NCI-H2107 (cell line): ENCODE results near the gene SNAP91.

Source experiments
- DNase-seq: peaks from one replicate; lab custom pipeline; 2025; lab: John Stamatoyannopoulos, UW

Gene SNAP91

DNA sequence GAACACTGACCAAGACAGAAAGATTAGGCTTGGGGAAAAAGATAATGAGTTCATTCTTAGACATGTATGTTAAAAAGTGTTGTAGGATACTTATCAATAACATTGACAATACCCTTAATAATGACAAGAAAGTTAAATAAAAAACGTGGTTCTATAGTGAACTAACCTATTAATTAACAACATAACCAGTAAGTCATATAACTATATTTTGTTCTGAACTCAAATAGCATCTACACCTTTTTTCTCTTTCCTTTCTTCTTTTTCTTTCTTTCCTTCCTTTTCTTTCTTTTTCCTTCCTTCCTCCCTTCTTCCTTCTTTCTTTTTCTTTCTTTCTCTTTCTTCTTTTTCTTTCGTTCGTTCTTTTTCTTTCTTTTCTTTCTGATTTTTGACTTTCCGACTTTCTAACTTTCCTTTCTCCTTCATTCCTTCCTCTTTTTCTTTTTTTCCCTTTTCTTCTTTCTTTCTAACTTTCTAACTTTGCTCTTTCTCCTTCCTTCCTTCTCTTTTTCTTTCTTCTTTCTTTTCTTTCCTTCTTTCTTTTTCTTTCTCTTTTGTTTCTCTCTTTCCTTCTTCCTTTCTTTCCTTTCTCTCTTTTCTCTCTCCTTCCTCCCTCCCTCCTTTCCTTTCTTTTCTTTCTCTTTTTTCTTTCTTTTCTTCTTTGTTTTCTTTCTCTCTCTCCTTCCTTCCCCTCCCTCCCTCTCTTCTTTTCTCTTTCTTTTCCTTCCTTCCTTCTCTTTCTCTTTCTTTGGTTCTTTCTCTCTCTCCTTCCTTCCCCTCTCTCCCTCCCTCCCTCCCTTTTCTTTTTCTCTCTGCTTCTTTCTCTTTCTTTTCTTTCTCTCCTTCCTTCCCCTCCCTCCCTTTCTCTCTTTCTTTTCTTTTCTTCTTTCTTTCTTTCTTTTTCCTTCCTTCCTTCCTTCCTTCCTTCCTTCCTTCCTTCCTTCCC, 172.0 kb downstream of the SNAP91 start:
- no peak for DNase-seq

DNA sequence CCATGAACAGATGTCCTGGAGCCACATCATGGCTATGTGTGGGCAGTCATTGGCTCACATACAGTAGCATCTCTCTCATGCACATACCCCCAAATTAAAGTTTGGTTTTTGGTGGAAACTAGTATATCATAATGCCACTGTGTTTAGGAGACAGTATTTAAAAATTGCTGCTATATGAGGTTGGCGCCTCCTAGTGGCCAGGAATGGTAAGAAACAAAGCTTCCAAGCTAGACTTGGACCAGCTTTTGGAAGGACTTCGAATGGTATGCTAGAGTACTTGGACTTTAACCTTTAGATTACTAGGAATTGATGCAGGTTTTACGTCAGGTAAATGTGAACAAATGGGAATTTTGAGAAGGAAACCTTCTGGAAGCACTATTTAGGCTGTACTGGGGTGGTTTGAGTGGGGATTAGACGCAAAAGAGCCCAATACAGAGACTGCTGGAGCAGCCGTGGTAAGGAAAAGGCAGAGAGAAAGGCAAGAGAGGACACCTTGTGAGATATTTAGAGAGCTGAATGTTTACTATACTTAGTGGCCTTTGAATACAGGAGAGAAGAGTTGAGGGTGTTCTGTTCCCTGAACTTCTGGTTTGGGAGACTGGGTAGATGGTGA, 172.8 kb downstream of the SNAP91 start:
- DNase-seq: no peak

DNA sequence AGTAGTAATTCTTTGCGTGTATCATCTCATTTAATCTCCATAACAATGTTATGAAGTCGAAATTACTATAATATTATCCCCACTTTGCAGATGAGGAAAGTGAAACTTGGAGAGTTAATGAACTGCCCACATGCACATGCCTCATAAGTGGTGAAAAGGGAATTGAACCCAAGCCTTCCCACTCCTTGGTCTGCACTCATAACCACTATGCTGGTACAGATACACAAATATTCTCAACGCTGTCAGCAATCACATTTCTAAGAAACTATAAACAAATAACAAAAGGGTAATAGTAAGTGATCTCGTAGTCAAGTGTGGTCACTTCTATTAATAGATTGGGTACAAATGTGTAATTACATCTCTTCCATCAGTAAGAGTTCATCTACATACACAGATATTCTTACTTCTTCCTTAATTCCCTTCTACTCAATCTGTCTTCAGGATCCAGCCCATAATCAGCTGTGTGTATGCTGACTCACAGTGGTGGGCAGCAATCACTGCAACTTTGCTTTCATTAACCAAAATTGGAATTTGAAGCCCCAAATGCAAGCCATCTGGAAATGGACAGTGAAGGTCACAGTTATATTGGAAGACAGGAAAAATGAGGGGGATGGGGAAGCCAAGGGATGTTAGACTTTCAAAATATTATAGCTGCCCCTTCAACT, 190.0 kb downstream of the SNAP91 start:
- no peak for DNase-seq

DNA sequence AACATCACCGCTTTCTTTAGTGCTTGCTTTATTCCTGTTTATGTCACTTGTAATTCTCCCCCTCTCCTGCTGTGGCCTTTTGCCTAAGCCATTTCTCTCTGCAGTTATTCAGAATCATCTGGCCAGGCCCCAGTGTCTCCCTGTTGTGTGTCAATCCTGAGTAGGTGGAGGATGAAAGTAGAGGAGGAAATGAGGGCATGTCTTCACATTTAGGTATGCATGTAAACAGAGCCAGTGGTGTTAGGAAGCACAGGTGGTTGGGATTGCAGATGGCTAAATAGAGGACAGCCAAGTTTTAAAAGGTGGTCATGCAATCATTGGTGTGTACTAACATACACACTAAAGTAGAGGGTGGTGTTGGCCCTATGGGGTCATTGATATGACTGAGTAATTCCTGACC, 191.4 kb downstream of the SNAP91 start:
- no peak for DNase-seq

DNA sequence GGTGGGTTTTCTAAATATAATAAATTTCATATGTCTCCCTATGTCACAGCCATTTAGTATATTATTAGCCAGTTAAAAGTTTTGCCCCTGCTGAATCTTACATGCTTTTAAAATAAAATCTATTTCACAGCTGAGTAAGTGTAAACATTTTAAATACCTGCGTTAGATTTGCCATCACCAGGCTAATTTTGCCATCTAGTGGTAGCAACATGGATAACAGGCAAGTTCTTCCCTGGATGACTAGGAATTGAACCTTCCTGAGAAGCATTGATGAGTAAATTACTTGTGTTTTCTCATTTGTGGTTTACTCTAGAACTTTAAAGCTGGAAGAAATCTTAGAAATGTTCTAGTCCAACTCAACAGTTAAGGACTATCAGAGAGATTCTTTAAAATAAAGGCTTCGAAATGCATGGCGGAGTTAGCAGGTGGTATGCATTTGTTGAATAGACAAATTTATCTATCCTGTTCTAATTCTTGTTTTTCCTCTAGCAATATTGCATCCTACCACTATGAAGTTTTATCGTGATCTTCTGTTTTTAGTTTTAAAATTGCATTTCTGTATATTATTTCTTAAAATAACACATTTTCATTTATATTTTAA, 193.9 kb downstream of the SNAP91 start:
- peak; percentile 15 for DNase-seq

DNA sequence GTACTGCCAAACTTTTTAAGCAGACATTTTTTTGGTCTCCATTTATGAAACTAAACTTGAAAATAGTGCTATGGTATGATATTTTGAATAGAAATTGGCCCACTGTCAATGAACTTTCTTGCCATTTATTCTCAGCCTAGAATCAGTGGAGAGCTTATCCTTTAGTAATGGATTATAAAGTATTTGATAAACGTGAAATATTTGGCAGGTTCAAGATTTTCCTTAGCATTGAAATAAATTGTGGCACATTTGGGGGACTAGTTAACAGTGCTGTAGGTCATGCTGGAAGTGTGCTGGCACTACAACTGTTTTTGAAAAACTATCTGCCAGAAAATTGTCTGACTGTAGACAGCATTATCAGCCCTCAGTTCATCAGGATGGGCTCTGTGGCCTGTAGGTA, 194.4 kb downstream of the SNAP91 start:
- no peak for DNase-seq

DNA sequence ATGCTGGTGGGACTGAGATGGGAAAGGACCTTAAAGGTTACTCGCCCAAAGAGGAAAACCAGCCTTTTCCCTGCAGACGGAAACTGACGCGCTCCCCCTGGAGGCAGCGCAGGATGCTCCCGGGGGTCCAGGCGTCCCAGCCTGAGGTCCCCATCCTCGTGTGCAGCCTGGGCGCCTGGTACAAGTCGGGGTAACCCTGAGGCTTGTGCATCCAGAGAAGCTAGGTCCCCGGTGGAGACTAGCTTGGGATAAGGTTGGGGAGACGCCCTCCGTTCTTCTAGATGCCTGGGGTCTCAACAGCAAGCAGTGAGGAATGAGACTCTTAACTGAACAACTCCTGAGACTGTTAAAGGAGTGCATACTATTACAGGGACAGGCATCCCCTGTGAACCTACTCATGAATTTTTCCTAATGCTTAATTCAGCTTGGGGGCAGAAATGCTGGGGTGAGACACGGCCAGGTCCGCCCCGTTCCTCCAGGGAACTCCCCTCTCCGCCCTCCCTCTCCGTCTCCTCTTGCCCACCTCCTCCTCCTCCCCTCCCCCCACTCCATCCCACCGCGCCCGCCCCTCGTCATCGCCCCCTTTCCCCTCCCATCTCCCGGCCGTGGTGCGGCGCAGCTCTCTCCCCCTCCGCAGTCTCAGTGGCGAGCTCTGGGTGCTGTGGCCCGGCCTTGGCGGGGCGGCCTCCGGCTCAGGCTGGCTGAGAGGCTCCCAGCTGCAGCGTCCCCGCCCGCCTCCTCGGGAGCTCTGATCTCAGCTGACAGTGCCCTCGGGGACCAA, 196.8 kb downstream of the SNAP91 start, which contains the start of gene PRSS35:
PRSS35 (plus strand) TSS at position 634 of the 781 bp plus-strand sequence. CDS start 10,908 bp downstream, outside the sequence.
- no peak for DNase-seq

DNA sequence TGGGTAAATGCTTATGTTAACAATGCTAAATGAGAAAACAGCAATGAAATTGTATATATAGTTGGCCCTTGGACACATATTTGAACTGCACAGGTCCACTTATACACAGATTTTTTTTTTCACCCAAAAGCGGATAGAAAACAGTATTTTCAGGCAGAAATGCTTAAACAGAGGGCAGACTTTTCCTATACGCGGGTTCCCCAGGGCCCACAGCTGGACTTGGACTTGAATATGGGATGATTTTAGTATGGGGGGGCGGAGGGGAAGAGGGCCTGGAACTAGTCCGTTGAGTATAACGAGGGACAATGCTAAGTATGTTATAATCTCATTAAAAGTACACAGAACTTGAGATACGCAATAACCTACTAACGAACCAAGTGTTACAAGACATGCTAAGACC, 197.6 kb downstream of the SNAP91 start:
- DNase-seq: no peak

DNA sequence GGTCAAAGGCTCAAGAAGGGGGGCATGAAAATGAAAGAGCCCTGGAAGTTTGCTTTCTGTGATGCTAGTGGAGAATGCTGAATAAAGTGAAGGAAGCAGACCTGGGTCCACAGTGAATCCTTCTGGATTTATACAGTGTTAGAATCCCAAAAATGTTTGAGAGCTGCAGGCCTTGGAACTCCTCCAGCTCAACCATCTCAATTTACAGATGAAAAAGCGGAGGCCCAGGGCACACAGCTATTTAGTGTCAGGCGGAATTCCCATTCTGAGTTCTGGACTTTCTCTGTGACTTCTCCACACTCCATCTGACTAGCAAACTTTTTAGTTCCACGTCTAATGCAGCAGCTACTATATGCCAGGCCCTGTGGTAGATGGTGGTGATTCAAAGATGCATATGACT, 198.1 kb downstream of the SNAP91 start:
- no peak for DNase-seq

DNA sequence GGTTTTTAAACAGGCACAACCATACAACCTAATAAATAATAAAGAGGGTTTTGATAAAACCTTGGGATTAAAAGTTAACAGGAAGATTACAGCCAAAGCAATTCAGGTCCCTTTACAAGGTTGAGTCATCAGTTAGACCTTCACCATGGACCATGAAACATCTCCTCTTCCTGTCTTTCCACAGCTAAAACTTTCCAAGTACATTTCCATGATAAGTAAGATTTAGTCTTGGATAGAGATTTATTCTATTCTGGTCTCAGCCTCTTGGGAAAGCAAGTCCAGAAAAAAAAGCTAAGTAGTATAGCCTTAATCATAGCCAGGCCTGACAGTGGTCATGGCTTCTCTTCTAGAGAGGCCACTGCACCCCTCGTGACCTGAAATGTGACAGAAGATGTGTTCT, 199.5 kb downstream of the SNAP91 start:
- DNase-seq: no peak

DNA sequence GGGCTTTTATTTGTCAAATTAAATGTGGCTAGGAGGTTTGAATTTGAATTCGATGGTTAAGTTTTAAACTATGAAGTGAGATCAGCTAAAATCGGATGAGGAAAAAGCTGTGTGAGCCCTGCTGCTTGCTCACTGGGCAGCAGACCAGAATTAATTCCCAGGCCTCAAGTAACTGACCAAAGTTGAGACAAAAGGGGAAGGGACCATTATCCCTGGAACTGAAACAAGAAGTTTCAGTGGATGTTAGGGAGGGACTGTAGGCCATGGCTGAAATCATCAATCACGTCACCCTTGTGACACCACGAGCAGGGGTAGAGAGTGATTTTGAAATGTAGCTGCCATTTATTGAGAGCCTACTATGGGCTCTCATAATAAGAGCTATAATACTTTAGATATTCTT, 203.5 kb downstream of the SNAP91 start:
- no peak for DNase-seq
